ENCODE measurements around the gene CNTFR.

GRCh38 chr9:34517185-34517584 lies 72.3 kb downstream of the CNTFR start:
- TF ChIP-seq CBFB (IDR thresholded peaks at IDR 0.05; ENCODE audit: low read depth) (no peak), CTCF (IDR thresholded peaks at IDR 0.05 in 2 of 3, conservative IDR thresholded peaks at IDR 0.05 in 1 of 3; ENCODE audit: control insufficient read depth in 2 of 3, extremely low read depth in 1 of 3, insufficient read depth in 1 of 3, low read depth in 3 of 3, low read length in 3 of 3) (no peak), SMC3 (IDR thresholded peaks at IDR 0.05; ENCODE audit: borderline replicate concordance, low read length) (no peak), KDM1A (IDR thresholded peaks at IDR 0.05; ENCODE audit: borderline replicate concordance) (no peak), POLR2AphosphoS2 (IDR thresholded peaks at IDR 0.05; ENCODE audit: low read depth, low read length) (no peak), EP300 (IDR thresholded peaks at IDR 0.05; ENCODE audit: borderline replicate concordance in 1 of 2, control insufficient read depth in 1 of 2, low read depth in 2 of 2, low read length in 2 of 2) (no peak)
